ENCODE measurements around the gene SGF29.
"Not testable (repeated sequence)": the region's sequence is repeated elsewhere in the genome, so short reads cannot be mapped to it uniquely, and the experiment has no call there.

Gene SGF29

DNA sequence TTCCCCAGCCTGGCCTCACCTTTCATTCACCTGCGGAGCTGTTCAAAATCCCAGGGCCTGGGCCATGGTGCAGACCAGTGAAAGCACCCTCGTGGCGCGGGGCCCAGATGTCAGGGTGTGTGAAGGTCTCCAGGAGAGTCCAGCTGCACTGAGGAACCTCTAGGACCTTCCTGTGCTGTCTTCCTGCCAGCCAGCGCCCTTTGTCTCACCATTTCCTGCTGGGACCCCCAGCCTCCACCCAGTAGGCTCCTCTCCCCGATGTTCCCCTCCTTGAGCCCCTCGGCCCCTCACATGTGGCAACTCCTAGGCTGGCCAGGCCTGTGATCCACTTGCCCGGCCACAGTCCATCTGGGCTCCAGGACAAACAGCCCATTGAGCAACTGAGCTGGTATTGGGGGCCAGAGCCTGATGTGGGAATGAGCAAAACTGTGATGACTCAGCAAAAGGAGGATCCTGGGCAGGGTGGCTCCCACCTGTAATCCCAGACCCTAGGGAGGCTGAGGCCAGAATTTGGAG lies 42.5 kb downstream of the SGF29 start:
- DNase-seq (ENCODE audit: low spot score) = no peak

DNA sequence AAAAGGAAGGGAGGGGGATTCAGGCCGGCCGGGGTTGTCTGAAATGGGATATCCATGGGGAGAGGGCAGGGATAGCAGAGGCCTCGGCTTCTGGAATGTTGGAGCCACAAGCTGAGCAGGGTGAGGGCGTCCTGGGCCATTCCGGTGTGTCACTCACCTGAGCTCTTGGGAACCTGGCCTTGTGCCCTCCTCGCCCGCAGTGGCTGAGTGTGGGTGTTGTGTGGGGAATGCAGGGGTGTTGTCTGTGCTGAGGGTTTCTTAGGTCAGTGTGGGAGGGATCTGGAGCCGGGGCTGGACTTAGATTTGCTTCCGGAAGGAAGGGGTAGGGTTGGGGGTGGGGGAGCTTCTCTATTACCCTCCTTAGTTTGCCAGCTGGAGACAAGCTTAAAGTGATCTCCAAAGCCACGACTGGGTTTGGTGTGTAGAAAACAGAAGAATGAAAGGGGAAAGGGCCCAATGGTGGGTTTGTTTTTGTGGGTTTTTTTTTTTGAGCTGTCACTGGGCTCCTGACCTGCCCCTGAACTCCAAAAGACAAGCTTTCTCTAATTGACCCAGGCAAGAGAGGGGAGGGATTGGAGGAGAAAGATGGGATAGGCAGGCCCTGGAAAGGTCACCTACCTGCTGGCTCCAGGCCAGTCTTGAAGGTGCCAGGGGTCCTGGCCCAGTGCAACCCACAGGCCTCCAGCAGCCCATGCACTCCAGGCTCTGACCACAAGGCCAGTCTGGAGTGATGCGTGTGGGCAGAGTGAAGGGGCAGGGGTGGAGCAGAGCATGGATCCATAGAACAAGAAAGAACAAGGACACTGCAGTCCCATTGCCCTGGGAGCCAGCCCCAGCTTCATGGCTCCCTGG lies 43.3 kb downstream of the SGF29 start, which contains the start of gene SULT1A2:
Gene SULT1A2, minus strand, starts transcription at position 211 of the 852 bp plus-strand sequence. CDS start 1,120 bp downstream, outside the sequence.
- no peak for DNase-seq (ENCODE audit: low spot score)

DNA sequence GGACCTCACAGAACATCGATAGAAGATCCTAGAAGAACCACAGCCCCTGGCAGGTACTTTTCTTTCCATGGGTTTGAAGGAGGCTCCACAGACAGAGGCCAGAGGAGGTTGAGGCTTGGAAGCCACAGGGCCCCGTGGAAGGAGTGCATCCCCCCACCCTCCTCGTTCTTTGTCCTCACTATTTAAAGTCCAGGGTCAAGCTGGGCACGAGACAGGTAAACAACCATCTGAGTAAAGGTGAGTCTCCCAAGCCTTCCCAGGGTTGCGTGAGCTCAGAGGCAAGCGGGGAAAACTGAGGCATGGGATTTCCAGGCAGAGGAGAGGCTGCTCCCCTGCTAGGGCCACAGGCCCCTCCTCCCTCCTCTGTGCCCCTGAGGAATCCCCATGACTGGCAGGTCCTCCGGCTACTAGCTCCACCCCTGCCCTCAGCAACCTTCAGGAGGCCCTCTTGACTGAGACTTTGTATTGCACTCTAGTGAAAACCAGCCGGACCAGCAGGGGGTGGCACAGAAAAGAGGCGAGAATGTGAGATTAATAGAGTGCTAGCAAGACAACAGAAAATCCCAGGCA lies 44.1 kb downstream of the SGF29 start:
- DNase-seq (ENCODE audit: low spot score) = no peak

DNA sequence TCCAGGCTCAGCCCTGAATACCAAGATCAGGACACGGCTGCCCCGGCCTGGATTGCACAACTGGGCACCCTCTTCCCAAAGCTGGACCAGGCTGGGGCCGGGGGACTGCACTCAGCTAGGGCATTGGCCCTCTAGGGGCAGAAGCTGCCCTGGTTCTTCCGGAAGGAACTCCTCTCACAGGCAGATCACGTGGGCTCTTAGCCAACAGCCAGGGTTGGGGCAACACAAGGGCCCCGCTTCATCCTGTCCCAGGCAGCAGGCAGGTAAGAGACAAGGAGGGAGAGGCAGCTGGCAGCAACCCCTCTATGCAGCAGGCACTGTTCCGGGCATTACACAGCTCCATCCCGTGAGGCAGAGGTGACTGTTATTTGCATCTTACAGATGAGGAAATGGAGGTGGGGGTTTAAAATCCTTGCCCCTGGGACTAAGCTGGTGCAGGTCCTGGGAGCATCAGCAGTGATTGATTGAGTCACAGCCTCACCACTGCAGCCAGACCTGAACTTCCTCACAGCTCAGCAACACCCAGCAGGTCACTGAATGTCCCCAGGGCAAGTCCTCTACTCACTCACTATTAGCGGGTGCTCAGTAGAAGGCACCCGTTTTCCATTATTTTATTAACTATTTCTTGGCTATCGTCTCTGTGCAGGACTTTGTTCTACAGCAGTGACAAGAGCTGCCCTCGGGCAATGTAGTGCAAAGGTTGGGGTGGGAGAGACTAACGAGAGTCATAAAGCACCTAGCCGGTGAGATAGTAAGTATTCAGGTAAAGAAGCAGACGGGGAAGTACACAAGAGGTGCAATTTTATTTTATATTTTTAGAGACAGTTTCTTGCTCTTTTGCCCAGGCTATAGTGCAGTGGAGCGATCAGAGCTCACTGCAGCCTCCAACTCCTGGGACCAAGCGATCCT lies 45.9 kb downstream of the SGF29 start:
- not testable (repeated sequence) for DNase-seq (ENCODE audit: low spot score)

- peak; percentile 12 for DNase-seq (ENCODE audit: low spot score)
These were observed 47.2 kb downstream of the SGF29 start for GRCh38 chr16:28600965-28601364.

DNA sequence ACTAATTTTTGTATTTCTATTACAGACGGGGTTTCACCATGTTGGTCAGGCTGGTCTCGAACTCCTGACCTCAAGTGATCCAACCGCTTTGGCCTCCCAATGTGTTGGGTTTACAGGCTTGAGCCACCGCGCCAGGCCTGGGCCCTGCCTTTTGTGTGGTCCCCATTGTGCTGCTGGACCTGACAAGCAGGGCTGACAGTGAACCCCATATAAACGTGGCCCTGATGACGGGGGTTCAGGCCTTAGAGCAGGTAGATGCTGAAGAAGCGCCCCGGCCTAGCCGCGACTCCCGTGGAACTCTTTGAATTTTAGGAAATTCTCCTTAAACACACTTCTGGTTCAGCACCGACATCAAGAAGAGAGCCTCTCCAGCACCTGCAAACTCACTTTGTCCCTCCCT lies 47.9 kb downstream of the SGF29 start:
- DNase-seq (ENCODE audit: low spot score) = not testable (repeated sequence)

- DNase-seq (ENCODE audit: low spot score) = not testable (repeated sequence)
These were observed 48.3 kb downstream of the SGF29 start for GRCh38 chr16:28602062-28602461.

DNA sequence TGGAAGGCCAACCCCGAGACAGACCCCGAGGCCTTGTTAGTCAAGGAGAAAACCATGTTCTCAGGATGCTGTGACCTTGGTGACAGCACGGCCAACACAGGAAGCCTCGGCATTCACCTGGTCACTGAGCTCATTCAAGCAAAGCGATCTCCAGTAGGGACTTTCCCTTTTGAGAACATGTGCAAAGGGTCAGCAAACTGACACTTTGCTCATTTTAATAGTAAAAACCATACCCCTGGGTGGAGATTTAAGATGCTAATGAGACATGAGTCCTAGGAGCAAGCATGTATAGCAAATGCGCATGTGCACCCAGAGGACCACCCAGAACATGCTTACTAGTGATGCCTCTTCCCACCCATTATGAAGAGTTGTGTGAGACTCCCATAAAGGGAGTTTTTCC lies 48.8 kb downstream of the SGF29 start:
- no peak for DNase-seq (ENCODE audit: low spot score)

DNA sequence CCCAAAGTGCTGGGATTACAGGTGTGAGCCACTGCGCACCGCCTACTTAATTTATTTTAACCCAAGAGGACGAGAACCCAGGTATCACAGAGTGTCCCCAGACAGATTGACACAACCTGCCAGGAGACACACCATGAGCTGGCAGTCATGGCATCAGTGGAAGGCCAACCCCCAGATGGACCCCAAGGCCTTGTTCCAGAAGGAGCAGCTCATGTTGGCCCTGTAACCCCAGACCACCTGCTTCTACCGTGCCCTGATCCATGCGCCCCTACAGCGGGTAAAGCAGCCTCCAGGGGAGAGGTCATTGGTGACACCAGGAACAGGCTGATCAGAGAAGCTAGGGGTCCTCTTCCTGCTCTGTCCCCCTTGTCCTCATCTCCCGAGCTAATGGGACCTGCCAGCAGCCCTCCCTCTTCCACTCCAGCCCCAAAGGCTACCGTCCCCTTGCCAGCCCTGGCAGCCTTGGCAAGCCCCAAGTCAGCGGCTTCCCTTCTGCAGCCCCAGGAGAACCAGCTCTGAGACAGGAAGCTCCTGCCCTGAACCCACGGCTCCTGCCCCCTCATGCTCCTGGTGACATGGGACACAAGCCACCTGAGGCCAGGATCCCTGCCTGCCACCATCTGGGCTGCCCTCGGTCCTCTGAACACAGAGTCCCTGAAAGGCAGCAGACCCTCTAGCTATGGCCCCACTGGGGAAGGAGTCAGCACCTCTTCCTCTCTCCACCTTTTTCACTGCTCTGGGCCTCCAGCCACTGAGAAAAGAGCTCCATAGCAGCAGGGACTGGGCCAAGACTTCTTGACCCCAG lies 49.9 kb downstream of the SGF29 start:
- peak; percentile 63 for DNase-seq (ENCODE audit: low spot score)

DNA sequence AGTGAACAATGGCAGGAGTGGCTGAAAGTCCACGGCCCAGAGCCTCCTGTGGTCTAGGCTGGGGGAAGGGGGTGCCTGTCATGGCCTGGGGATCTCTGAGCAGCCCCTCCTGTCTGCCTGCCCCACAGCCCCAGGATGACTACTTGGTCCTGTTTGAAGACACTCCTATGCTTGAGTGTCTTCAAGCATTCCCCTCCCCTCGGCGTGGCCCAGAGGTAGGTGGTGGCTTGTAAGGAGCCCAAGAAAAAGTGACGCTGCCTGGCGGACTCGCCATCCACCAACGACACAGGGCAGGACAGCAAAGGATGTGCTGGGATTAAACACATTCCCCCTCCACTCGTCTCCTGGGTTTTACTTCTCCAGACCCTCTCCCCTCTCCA lies 50.5 kb downstream of the SGF29 start:
- DNase-seq (ENCODE audit: low spot score) = no peak

DNA sequence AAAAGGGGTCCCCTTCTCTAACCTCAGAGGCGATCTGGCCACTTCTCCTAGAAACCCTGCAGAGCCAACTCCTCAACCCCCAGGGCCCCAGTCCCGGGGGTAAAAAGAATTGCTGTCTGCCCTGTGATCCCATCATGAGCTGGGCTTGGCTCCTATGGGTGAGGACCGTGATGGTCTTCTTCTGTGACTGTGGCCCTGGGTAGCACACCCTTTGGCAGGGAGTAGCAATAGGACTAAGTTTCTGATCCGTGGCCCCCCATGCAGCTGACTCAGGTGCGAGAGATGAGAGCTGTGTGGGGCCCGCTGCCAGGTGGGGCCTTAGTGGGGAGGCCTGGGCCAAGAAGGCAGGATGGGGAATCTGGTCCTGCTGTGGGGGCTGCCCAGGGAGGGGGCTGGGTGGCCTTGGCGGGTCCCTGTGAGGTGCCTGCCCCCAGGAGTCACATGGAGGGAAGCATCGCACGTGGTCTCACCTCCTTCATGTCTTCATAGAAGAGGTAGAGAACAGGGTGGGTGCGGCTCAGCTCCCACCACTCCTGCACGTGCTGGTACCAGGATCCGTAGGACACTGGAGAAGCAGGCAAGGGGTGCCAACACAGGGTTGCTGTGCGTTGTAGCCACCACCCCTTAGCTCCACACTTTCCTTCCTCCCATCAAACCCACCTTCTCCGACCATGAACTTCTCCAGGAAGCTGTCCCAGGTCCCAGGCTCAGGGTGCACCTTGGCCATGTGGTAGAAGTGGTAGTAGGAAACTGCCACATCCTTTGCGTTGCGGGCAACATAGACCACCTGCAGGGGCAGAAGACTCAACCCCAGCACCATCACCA lies 52.8 kb downstream of the SGF29 start:
- peak; percentile 38 for DNase-seq (ENCODE audit: low spot score)

DNA sequence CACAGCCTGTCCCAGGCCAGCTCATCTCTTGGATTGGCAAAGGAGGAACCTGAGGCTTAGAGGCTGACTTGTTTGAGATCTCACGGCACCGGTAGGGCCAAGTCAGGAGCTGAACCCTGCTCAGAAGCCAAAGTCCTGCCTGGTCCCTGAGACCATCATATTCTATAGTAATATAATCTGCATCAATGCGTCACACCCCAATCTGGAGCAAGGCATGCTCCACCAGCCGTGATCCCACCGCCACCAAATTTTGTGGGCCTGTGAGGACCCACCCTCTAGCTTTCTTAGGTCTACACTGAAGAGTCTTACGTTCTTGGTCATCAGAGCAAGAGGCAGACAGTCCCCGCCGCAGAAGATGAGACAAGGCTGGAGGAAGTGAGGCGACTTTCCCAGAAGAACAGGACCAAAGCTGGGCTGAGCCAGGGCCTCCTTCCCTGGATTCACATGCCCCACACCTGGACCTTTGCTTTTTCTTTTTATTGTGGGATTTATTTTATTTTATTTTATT lies 53.5 kb downstream of the SGF29 start:
- peak; percentile 42 for DNase-seq (ENCODE audit: low spot score)

DNA sequence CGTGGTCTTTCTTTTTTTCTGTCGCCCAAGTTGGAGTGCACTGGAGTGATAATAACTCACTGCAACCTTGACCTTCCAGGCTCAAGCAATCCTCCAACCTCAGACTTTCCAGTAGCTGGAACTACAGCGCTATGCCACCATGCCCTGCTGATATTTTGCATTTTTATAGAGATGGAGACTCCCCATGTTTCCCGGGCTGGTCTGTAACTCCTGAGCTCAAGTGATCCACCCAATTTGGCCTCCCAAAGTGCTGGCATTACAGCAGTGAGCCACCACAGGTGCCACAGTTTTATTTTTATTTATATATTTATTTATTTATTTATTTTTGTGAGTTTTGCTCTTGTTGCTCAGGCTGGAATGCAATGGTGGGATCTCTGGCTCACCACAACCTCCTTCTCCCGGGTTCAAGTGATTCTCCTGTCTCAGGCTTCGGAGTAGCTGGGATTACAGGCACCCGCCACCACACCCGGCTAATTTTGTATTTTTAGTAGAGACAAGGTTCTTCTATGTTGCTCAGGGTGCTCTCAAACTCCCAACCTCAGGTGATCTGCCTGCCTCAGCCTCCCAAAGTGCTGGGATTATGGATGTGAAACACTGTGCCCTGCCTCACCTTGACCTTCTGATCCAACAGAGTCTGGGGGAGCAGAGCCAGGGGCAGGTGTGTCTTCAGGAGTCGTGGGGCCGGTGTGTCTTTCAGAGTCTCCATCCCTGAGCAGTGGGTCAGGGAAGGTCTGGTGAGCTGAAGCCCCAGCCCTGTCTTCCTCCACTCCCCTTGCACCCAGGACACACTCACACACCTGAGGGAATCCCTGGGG lies 54.2 kb downstream of the SGF29 start:
- DNase-seq (ENCODE audit: low spot score) = not testable (repeated sequence)

GRCh38 chr16:28608496-28608808 lies 54.7 kb downstream of the SGF29 start:
- DNase-seq (ENCODE audit: low spot score) = not testable (repeated sequence)

DNA sequence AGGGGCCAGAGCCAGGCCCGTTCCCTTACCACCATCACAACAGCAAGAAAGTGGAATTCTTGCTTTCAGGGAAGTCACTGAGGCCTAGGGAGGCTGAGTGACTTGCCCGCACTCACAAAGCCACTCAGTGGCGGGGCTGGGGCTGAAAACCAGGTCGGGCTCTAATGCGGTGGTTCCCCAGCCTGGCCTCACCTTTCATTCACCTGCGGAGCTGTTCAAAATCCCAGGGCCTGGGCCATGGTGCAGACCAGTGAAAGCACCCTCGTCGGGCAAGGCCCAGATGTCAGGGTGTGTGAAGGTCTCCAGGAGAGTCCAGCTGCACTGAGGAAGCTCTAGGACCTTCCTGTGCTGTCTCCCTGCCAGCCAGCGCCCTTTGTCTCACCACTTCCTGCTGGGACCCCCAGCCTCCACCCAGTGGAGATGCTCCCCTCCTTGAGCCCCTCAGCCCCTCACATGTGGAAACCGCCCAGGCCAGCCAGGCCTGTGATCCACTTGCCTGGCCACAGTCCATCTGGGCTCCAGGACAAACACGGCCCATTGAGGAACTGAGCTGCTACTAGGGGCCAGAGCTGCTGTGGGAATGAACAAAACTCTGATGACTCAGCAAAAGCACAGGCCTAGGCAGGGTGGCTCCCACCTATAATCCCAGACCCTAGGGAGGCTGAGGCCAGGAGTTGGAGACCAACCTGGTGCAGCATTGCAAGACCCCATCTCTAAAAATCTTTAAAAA lies 55.3 kb downstream of the SGF29 start:
- DNase-seq (ENCODE audit: low spot score) = not testable (repeated sequence)

DNA sequence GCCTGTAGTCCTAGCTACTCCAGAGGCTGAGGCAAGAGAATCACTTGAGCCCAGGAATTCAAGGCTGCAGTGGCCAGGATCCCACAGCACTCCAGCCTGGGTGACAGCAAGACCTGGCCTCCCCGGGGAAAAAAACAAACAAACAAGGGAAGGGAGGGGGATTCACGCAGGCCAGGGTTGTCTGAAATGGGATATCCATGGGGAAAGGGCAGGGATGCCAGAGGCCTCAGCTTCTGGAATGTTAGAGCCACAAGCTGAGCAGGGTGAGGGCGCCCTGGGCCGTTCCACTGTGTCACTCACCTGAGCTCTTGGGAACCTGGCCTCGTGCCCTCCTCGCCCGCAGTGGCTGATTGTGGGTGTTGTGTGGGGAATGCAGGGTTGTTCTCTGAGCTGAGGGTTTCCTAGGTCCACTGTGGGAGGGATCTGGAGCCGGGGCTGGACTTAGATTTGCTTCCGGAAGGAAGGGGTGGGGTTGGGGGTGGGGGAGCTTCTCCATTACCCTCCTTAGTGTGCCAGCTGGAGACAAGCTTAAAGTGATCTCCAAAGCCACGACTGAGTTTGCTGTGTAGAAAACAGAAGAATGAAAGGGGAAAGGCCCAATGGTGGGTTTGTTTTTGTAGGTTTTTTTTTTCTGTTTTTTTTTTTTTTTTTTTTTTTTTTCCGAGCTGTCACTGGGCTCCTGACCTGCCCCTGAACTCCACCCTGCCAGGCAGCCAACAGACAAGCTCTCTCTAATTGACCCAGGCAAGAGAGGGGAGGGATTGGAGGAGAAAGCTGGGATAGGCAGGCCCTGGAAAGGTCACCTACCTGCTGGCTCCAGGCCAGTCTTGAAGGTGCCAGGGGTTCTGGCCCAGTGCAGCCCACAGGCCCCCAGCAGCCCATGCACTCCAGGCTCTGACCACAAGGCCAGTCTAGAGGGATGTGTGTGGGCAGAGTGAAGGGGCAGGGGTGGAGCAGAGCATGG lies 56.2 kb downstream of the SGF29 start, which contains the start of gene SULT1A1:
Gene SULT1A1, minus strand, starts transcription at position 414 of the 964 bp plus-strand sequence. CDS start 1,189 bp downstream, outside the sequence.
- no peak for DNase-seq (ENCODE audit: low spot score)

DNA sequence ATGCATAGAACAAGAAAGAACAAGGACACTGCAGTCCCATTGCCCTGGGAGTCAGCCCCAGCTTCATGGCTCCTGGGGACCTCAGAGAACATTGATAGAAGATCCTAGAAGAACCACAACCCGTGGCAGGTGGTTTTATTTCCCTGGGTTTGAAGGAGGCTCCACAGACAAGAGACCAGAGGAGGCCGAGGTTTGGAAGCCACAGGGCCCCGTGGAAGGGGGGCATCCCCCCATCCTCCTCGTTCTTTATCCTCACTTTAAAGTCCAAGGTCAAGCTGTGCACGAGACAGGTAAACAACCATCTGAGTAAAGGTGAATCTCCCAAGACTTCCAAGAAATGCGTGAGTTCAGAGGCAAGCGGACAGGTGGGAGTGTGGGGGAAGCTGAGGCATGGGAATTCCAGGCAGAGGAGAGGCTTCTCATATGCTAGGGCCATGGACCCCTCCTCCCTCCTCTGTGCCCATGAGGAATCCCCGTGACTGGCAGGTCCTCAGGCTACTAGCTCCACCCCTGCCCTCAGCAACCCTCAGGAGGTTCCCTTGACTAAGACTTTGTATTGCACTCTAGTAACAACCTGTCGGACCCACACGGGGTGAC lies 57.0 kb downstream of the SGF29 start:
- DNase-seq (ENCODE audit: low spot score) = no peak

Data from left forelimb (tissue), 1 donor.